LNCAP (cell line): ENCODE data around the gene SLC35A4.

ENCODE experiments used
- CTCF ChIP-seq: fragments of 450-650 bp; IDR thresholded peaks from 2 replicates; pipeline ENCODE4 v1.5.1; 2017; ENCODE audit warnings: mild to moderate bottlenecking

The SLC35A4 gene

DNA sequence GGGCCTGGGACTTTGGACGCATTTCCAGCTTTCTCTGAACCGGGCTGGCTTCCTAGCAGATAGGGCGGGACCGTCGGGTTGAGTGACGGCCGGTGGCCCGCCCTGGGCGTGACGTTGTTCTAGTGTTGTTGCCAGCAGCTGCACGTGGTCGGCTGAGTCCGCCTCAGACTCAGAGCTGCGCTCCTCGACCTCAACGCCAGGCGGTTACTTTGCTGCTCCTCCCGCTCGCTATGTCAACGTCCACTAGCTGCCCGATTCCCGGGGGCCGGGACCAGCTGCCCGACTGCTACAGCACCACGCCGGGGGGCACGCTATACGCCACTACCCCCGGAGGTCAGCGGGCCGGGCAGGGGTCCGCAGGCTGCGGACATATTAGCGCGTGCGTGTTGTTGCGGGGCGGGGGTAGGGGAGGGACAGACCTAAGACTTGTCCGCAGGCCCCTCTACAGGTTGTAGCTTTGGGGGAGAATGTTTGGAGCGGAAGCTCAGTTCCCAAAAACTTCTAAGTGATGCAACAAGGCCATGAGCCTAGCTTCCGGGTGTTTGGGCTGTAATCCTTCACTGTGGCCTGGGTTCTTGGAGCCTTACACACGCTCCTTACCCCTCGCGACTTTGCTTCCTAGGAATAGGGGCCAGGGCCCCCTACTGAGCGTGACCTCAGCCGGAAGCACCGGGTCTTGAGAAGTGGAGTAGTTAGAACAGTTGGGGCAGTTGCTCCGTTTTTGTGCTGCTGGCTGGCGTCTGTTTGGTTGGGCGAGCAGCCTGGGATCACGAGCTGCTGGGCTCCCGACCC, 16.9 kb upstream of the SLC35A4 start, which contains the start of gene EIF4EBP3:
Gene EIF4EBP3, plus strand, starts transcription at position 155 of the 792 bp plus-strand sequence. Its CDS starts 76 bp downstream, at position 231.
- TF ChIP-seq CTCF: peak; percentile 38; the same call in 1 of the 2 replicates

DNA sequence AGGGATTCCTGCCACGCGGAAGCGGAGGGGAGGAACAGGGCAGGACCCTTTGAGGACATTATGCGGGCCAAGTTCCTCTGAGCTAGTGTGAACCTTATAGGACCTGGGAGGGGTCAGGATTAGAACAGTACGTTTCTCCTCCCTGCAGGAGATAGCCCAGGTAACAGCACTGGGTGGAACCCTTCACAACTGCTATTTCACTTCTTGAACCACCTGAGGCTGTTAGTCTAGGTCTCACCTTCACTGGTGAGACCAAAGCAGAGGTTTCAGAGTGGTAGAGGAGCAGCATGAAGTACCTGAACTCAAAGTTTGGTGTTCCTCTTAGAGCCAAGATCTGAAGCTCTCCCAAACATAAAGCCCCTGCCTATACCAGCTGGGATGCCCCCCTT, 16.3 kb upstream of the SLC35A4 start:
- no peak for TF ChIP-seq CTCF

GRCh38 chr5:140548791-140549190, 15.8 kb upstream of the SLC35A4 start:
- no peak for TF ChIP-seq CTCF

DNA sequence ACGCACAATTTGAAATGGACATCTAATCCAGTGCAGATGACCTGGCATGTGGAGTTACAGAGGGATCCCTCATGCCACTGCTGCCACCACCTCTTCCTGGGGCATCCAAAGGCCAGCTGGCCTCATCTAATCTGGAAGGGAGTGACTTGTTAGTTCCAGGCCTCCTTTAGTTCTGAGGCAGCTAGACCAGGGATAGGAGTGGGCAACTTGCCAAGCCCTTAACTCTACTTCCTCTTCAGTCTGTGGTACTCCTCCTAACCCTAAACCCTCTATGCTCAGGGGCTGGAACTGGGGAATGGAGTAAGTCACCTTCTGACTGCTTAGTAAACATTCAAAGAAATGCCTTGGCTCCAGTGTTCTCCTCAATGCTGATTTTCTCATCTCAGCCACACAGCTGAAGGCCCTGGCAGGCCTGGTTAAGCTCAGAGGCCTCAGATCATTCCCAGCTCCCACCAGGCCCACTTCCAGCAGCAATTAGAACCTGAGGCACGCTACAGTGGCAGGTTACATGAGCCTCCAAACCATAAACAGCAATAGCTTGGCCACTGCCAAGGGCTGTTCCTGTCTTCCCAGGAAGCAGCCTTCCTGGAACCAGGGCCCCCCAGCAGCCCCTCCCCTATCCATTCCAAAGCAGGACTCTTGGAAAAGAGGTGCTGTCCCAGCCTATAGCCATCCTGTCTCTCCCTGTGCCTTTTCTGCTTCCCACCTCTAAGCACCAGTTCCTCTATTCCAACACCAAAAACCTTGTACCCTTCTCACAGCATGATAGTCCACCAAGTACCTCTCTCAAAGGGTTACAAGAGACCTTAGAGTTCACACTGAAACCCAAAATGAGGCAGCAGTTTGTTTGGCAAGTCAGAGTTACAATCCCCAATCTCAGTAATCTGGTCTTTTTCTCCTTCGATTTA, 15.1 kb upstream of the SLC35A4 start:
- no peak for TF ChIP-seq CTCF

GRCh38 chr5:140550147-140551079, 14.2 kb upstream of the SLC35A4 start:
- no peak for TF ChIP-seq CTCF

DNA sequence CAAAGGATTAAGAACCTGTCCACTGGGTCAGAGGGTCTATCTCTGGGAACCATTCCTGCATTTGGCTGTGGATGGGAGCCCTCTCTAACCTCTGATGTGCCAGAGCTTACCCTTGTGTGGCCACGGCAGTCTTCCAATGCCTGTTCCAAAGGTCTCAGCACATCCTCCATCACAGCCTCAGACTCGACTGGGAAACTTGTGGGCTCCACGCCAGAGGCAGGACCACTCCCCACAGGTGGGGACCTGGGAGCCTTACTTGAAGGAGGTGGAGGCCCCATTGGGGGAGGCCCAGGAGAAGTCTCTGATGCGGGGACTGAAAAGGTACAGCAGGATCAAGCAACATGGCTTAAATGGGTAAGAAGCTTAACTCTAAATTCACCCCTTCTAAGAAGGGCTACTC, 12.8 kb upstream of the SLC35A4 start:
- TF ChIP-seq CTCF: no peak

DNA sequence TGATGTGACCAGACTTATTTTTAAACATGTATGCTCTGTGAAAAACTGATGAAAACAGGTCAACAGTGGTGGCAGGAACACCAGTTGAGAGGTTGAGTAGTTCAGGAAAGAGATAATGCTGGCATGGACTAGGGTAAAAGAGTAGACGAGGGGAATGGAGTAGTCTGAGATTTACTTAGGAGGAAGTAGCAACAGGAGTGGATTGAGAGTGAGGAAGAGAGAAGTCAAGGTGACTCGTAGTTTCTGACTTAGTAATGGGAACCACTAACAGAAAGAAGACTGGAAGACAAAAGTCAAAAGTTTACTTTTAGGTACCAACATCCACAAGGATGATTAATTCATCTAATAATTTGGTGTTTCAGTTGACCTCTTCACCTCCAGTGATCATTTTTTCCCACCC, 11.0 kb upstream of the SLC35A4 start:
- TF ChIP-seq CTCF: no peak
